Loucy (cell line): Measurements from ENCODE around the gene GLMN.

Source experiments
- EZH2phosphoT487 ChIP-seq: fragments of 200-600 bp; IDR thresholded peaks from 2 replicates; pipeline ENCODE4 v1.6.1; 2018; ENCODE audit warnings: antibody characterized with exemption, mild to moderate bottlenecking, moderate library complexity, borderline replicate concordance
- TF ChIP-seq, protein P1 (sequence below): fragments of 200-600 bp; sonication (generic); conservative IDR thresholded peaks from 2 replicates; pipeline ENCODE4 v1.5.1; 2014; ENCODE audit warnings: mild to moderate bottlenecking, antibody characterized with exemption, low read length

DNA sequence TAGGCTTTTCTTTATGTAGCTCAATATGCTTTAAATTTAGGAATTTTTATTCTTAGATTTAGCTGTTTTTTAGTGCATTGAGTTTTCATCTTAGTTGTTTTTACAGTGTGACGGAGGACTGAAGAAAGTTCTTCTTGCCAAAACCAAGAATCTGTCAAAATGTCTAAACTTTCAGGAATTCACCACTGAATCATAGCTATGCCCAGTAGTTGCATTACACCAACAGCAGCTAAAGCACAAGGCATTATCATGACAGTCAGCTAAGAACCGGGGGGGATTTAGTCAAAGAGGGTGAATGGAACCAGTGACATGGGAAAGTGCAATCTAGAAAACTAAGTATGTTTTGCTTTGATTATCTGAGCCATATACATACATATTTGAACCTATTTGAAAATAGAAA is 87.6 kb downstream of the GLMN start:
- TF ChIP-seq, protein P1, sequence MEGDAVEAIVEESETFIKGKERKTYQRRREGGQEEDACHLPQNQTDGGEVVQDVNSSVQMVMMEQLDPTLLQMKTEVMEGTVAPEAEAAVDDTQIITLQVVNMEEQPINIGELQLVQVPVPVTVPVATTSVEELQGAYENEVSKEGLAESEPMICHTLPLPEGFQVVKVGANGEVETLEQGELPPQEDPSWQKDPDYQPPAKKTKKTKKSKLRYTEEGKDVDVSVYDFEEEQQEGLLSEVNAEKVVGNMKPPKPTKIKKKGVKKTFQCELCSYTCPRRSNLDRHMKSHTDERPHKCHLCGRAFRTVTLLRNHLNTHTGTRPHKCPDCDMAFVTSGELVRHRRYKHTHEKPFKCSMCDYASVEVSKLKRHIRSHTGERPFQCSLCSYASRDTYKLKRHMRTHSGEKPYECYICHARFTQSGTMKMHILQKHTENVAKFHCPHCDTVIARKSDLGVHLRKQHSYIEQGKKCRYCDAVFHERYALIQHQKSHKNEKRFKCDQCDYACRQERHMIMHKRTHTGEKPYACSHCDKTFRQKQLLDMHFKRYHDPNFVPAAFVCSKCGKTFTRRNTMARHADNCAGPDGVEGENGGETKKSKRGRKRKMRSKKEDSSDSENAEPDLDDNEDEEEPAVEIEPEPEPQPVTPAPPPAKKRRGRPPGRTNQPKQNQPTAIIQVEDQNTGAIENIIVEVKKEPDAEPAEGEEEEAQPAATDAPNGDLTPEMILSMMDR: no peak
- TF ChIP-seq EZH2phosphoT487: no peak
